Kidney (tissue), 14 donors: Measurements from ENCODE around the gene GALNT9. TPM values are rescaled to one million over a fixed set of nuclear protein-coding genes. Genes with fewer than 3 reads are reported as not detected.

Source experiments
- DNase-seq, 5 donors: peaks; one replicate each; pipeline ENCODE4 v3.0.0-alpha.2; 2013 to 2020
- FAIRE-seq: peaks from 2 replicates; lab custom pipeline; 2012; peaks lifted over from hg19 to GRCh38; lab: Jason Lieb, UNC
- H3K27ac ChIP-seq, 2 donors: one replicate each; pipeline ENCODE4 v1.7.0; 2013; ENCODE audit warnings: low read depth in 2 of 2, low read length in 2 of 2, inconsistent platforms in 1 of 2
- H3K27me3 ChIP-seq: one replicate; pipeline ENCODE4 v1.7.1; 2013; ENCODE audit warnings: low read length, inconsistent platforms; ENCODE audit not compliant: control insufficient read depth, insufficient read depth
- H3K36me3 ChIP-seq, 3 donors: one replicate each; pipeline versions ENCODE4 v1.7.0 to v1.7.1; 2013; ENCODE audit warnings: low read length in 3 of 3, control low read depth in 1 of 3, inconsistent platforms in 1 of 3; ENCODE audit not compliant: insufficient read depth in 3 of 3, control insufficient read depth in 2 of 3
- H3K4me1 ChIP-seq, 3 donors: one replicate each; pipeline versions ENCODE4 v1.7.0 to v1.7.1; 2013; ENCODE audit warnings: low read length in 3 of 3, inconsistent platforms in 1 of 3, low read depth in 1 of 3; ENCODE audit not compliant: control insufficient read depth in 2 of 3, insufficient read depth in 2 of 3
- H3K4me3 ChIP-seq, 3 donors: one replicate each; pipeline versions ENCODE4 v1.7.0 to v1.8.1; 2013; ENCODE audit warnings: low read length in 3 of 3, control low read depth in 1 of 3, inconsistent platforms in 1 of 3
- H3K9ac ChIP-seq, 3 donors: one replicate each; pipeline versions ENCODE4 v1.7.0 to v1.7.1; 2013; ENCODE audit warnings: low read length in 3 of 3, control low read depth in 1 of 3, inconsistent platforms in 1 of 3
- H3K9me3 ChIP-seq, 3 donors: one replicate each; pipeline versions ENCODE4 v1.7.0 to v1.7.1; 2013; ENCODE audit warnings: low read length in 3 of 3, control low read depth in 1 of 3, inconsistent platforms in 1 of 3; ENCODE audit not compliant: control insufficient read depth in 2 of 3, insufficient read depth in 1 of 3
- CTCF ChIP-seq: IDR thresholded peaks from 3 replicates; pipeline ENCODE4 v1.5.1; 2012; ENCODE audit warnings: mild to moderate bottlenecking, moderate library complexity, borderline replicate concordance; ENCODE audit not compliant: insufficient read depth; ENCODE audit errors: extremely low read depth
- intact Hi-C: fragments of 100-400 bp; cut with DNase I; formaldehyde crosslinking; loops from one replicate; pipeline ENCODE4 v1.11.1; 2022
- polyA plus RNA-seq: library from polyadenylated mRNA; stranded (reverse); fragments of 350-450 nt; fragmentation: Illumina TruSeq; extraction: RNeasy Lipid Tissue Mini Kit (QIAGEN cat#74804); gene quantifications from one replicate; pipeline ENCODE4 v1.2.3, GENCODE V29; 2014; ENCODE audit warnings: low read depth, low replicate concordance; ENCODE audit not compliant: insufficient read depth
- total RNA-seq: library from RNA; stranded (reverse); fragmentation: NEBNext Ultra II Directional; extraction: Animal tissue kit (Norgen Biotek cat#: 25700); gene quantifications from one replicate; pipeline ENCODE4 v1.2.1, GENCODE V29; 2021
- donor health status: control.
- donor health status: control.
- donor health status: control.
- donor health status: control.
- donor health status: control.
- donor health status: DM: yes; HTN: yes; CAD: no.
- donor health status: Normal renal cell carcinoma (clear cell type).

The GALNT9 gene
- total and polyA plus RNA-seq, 2 donors from 2014 or later, result 4.8 to 20.7 TPM

- Histone ChIP-seq H3K27ac (no peak overlapping the region), H3K4me3 (no peak overlapping the region), H3K36me3 (no peaks in the 10 kb centered on the region), H3K4me1 (peaks cover 0 to 2% (median 0%) of the 10 kb centered on the region in 3 donors), H3K9ac (no peak overlapping the region), H3K27me3 (peaks cover 6% of the 10 kb centered on the region), H3K9me3 (peaks cover 0 to 4% (median 0%) of the 10 kb centered on the region in 3 donors)
- FAIRE-seq (no peak), DNase-seq (peak in 1 of 5 donors; percentile 73)
- no peak for TF ChIP-seq CTCF
- intact Hi-C loops, result no loop called here
These were observed 16.3 kb upstream of the GALNT9 start for GRCh38 chr12:132345561-132346200.

- peaks cover 6% of the 10 kb centered on the region for H3K27me3 ChIP-seq
- FAIRE-seq (no peak), DNase-seq (no peak)
- peaks cover 0 to 2% (median 0%) of the 10 kb centered on the region in 3 donors for H3K4me1 ChIP-seq
- no peak overlapping the region for H3K9ac ChIP-seq
- intact Hi-C loops, result no loop called here
- H3K4me3 ChIP-seq, result no peak overlapping the region
- no peak overlapping the region for H3K27ac ChIP-seq
- H3K36me3 ChIP-seq, result no peaks in the 10 kb centered on the region
- TF ChIP-seq CTCF, result no peak
- peaks cover 0 to 4% (median 0%) of the 10 kb centered on the region in 3 donors for H3K9me3 ChIP-seq
These were observed 15.7 kb upstream of the GALNT9 start for GRCh38 chr12:132345126-132345525.

- H3K9ac ChIP-seq, result no peak overlapping the region
- no peak overlapping the region for H3K27ac ChIP-seq
- no peak for FAIRE-seq
- no peak overlapping the region for H3K4me3 ChIP-seq
- TF ChIP-seq CTCF, result no peak
- H3K27me3 ChIP-seq, result peaks cover 6% of the 10 kb centered on the region
- no peak for DNase-seq
- peaks cover 0 to 2% (median 0%) of the 10 kb centered on the region in 3 donors for H3K4me1 ChIP-seq
- H3K9me3 ChIP-seq, result peaks cover 0 to 2% (median 0%) of the 10 kb centered on the region in 3 donors
- intact Hi-C loops, result no loop called here
- H3K36me3 ChIP-seq, result no peaks in the 10 kb centered on the region
These were observed 15.2 kb upstream of the GALNT9 start for GRCh38 chr12:132344601-132345000.
